Stimulated activated naive CD8-positive, alpha-beta T cell treated with anti-CD3 and anti-CD28 coated beads, Interleukin-15, amount 100 ng/mL, for 72 hours (primary cell): ENCODE measurements around the gene PTPRQ.
"Not testable (repeated sequence)": the region's sequence is repeated elsewhere in the genome, so short reads cannot be mapped to it uniquely, and the experiment has no call there.

Experiments used
- ATAC-seq: fragments of 150-1000 bp; cut with Tn5 transposase; 2 replicates; pipeline ENCODE4 v1.10.0; 2021; ENCODE audit warnings: mild to moderate bottlenecking, moderate library complexity
- DNase-seq, 2 donors: peaks; one replicate each; pipeline ENCODE4 v3.0.0; 2021 to 2022
- H3K27ac Mint-ChIP-seq, 2 donors: one replicate each; pipeline ENCODE4 v1.8.0; 2022; ENCODE audit warnings: mild to moderate bottlenecking in 2 of 2, mixed read lengths in 2 of 2, moderate library complexity in 2 of 2
- H3K27me3 Mint-ChIP-seq: one replicate; pipeline ENCODE4 v1.8.0; 2022; ENCODE audit warnings: mixed read lengths
- H3K4me1 Mint-ChIP-seq: one replicate; pipeline ENCODE4 v1.8.0; 2022; ENCODE audit warnings: mild to moderate bottlenecking, mixed read lengths
- H3K4me3 Mint-ChIP-seq, 2 donors: one replicate each; pipeline ENCODE4 v1.8.0; 2022; ENCODE audit warnings: mild to moderate bottlenecking in 2 of 2, mixed read lengths in 2 of 2, moderate library complexity in 1 of 2
- H3K9me3 Mint-ChIP-seq, 2 donors: one replicate each; pipeline ENCODE4 v1.8.0; 2022; ENCODE audit warnings: mixed read lengths in 2 of 2

The PTPRQ gene

DNA sequence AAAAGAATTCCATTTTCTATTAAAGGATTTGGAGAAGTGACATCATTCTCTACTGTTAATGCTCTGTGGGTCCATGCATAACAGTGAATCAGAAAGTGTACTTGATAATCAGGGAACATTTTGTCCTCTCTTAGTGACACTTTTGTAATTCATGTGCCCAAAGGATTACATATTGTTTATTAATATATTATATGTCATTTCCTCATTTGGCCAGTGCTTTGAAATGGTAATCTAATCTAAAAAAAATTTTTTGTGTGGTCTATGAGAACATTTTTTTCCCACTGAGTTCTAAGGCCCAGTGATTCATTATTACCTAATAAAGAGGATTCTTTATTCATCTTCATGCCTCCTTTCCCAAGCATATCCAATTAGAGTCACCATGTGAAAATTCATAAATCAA is 183.7 kb downstream of the PTPRQ start:
- Mint-ChIP-seq H3K4me1 (no peaks in the 10 kb centered on the region), H3K4me3 (no peak overlapping the region), H3K27me3 (no peaks in the 10 kb centered on the region), H3K27ac (no peak overlapping the region), H3K9me3 (peaks cover 8 to 16% of the 10 kb centered on the region in 2 donors)
- DNase-seq (no peak), ATAC-seq (no peak)

DNA sequence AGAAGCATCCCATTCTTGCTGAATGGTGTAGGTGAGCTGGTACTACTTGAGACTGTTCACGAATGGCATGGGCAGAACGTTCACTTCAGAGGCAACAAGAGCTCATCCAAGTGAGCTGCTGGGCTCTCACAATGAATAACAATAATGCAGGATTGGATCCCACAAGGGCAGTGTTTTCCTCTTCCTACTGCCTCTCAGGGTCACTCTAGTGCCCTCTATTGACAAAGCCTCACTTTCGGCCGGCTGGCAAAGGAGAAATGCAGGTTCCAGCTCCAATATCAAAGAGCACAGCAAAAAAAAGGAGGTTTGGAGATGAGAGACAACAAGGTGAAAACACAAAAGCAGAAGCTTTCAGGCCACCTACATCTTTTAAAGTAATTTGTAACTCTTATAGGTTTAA is 188.8 kb downstream of the PTPRQ start:
- no peaks in the 10 kb centered on the region for H3K4me1 Mint-ChIP-seq
- no peak overlapping the region for H3K27ac Mint-ChIP-seq
- DNase-seq (no peak), ATAC-seq (no peak)
- H3K4me3 Mint-ChIP-seq, result no peak overlapping the region
- H3K9me3 Mint-ChIP-seq, result peaks cover 4 to 17% of the 10 kb centered on the region in 2 donors
- H3K27me3 Mint-ChIP-seq, result no peaks in the 10 kb centered on the region

DNA sequence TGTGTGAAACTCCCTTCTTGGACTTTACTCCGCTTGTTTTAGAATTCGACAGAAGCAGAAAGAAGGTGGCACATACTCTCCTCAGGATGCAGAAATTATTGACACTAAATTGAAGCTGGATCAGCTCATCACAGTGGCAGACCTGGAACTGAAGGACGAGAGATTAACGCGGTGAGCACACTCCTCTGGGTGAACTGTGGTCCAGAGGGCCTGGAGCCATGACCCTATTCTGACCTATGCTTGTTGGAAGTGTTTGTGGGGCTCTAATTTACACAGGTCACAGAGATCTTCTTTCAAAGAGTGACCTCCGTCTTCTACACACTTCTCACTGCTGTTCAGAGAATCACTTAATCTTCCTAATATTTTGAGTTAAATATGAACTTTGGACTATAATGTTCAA is 190.9 kb downstream of the PTPRQ start:
- ATAC-seq (no peak), DNase-seq (no peak)
- Mint-ChIP-seq H3K27me3 (no peaks in the 10 kb centered on the region), H3K4me1 (no peaks in the 10 kb centered on the region), H3K4me3 (no peak overlapping the region), H3K27ac (no peak overlapping the region), H3K9me3 (peaks cover 0 to 6% of the 10 kb centered on the region in 2 donors)

DNA sequence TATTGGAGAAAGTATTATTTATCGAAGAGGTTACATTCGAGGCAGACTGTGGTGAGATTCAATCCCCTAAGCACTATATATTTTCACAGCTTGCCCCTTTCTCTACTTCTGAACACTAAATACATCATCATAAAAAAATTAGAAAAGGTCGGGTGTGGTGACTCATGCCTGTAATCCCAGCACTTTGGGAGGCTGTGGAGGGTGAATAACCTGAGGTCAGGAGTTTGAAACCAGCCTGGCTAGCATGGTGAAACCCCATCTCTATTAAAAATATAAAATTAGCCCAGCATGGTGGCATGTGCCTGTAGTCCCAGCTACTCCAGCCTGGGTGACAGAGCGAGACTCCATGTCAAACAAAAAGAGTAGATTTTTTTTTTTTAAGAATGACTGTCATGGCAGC is 192.8 kb downstream of the PTPRQ start:
- Mint-ChIP-seq H3K4me1 (no peaks in the 10 kb centered on the region), H3K9me3 (peaks cover 0 to 6% of the 10 kb centered on the region in 2 donors), H3K27me3 (no peaks in the 10 kb centered on the region), H3K27ac (no peak overlapping the region), H3K4me3 (no peak overlapping the region)
- DNase-seq (no peak), ATAC-seq (no peak)

GRCh38 chr12:80641936-80642335 is 197.9 kb downstream of the PTPRQ start:
- Mint-ChIP-seq H3K4me3 (no peak overlapping the region), H3K27me3 (no peaks in the 10 kb centered on the region), H3K4me1 (no peaks in the 10 kb centered on the region), H3K9me3 (no peaks in the 10 kb centered on the region), H3K27ac (no peak overlapping the region)
- DNase-seq (no peak), ATAC-seq (no peak)

DNA sequence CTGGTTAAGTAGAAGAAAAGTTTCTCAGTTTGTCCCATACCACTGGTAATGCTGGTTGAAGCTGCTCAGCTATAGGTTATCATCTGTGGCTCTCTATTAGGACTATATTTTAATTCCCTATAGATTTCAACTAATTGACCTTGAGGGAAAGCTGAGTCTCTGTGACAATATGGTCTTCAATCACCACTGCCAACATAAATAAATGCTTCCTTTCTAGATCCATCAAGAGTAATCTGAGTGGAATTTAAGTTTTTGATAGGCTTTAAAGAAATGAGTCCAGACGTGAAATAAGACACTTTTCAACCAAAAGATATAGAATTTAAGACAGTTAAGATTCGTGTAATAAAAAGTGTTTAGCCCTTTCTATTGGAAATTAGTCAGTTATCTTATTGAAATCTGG is 199.9 kb downstream of the PTPRQ start:
- no peak for ATAC-seq
- Mint-ChIP-seq H3K9me3 (no peaks in the 10 kb centered on the region), H3K27me3 (no peaks in the 10 kb centered on the region), H3K27ac (no peak overlapping the region), H3K4me1 (no peaks in the 10 kb centered on the region), H3K4me3 (no peak overlapping the region)
- DNase-seq, result no peak

DNA sequence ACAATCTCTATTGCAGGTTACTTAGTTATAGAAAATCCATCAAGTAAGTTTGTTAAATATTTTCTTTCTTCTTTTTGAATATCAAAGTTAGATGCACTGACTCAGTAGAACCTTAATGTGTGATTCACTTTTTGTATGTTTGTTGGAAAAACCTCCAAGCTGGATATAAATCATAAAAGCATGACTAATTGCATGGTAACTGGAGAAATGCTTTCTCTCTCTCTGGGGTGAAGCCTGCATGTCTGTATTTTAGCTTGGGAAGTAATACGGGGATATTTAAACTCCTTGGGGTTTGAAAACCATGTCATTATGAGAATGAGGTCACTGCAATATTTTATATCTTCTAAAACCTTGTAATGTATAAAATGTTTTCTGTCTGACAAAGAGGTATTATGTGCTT is 204.8 kb downstream of the PTPRQ start:
- no peak overlapping the region for H3K27ac Mint-ChIP-seq
- DNase-seq (no peak), ATAC-seq (no peak)
- H3K4me1 Mint-ChIP-seq, result no peaks in the 10 kb centered on the region
- H3K27me3 Mint-ChIP-seq, result no peaks in the 10 kb centered on the region
- H3K9me3 Mint-ChIP-seq, result no peaks in the 10 kb centered on the region
- H3K4me3 Mint-ChIP-seq, result no peak overlapping the region

DNA sequence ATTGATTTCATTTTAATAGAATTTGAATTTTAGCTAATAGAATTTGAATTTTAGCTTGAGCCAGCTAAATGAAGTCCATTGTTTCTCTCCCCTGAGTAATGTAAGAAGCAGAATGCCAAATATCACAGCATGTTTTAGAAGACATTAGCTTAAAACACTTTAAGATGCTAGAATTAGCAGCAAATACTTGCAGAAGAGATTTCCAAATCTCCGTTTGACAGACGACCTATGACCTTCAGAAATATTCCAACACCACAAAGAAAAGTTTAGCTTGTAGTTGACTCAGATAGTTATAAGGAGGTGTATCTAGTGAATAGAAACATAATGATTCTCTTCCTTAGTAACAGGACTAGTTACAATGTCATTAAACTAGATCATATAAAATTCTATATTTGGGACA is 211.7 kb downstream of the PTPRQ start:
- Mint-ChIP-seq H3K4me3 (no peak overlapping the region), H3K27me3 (no peaks in the 10 kb centered on the region), H3K4me1 (no peaks in the 10 kb centered on the region), H3K27ac (no peak overlapping the region), H3K9me3 (peaks cover 0 to 7% of the 10 kb centered on the region in 2 donors)
- no peak for ATAC-seq
- DNase-seq, result no peak

- no peak overlapping the region for H3K4me3 Mint-ChIP-seq
- H3K4me1 Mint-ChIP-seq, result no peaks in the 10 kb centered on the region
- DNase-seq, result no peak
- no peaks in the 10 kb centered on the region for H3K27me3 Mint-ChIP-seq
- H3K27ac Mint-ChIP-seq, result no peak overlapping the region
- H3K9me3 Mint-ChIP-seq, result peaks cover 0 to 7% of the 10 kb centered on the region in 2 donors
- no peak for ATAC-seq
These were observed 215.6 kb downstream of the PTPRQ start for GRCh38 chr12:80659512-80660063.

- DNase-seq (no peak), ATAC-seq (no peak)
- H3K9me3 Mint-ChIP-seq, result peaks cover 0 to 7% of the 10 kb centered on the region in 2 donors
- H3K27me3 Mint-ChIP-seq, result no peaks in the 10 kb centered on the region
- no peaks in the 10 kb centered on the region for H3K4me1 Mint-ChIP-seq
- no peak overlapping the region for H3K4me3 Mint-ChIP-seq
- H3K27ac Mint-ChIP-seq, result no peak overlapping the region
These were observed 218.6 kb downstream of the PTPRQ start for GRCh38 chr12:80662586-80662985.

- Mint-ChIP-seq H3K27ac (no peak overlapping the region), H3K27me3 (no peaks in the 10 kb centered on the region), H3K4me1 (no peaks in the 10 kb centered on the region), H3K4me3 (no peak overlapping the region), H3K9me3 (peaks cover 6 to 9% of the 10 kb centered on the region in 2 donors)
- no peak for ATAC-seq
- no peak for DNase-seq
These were observed 226.2 kb downstream of the PTPRQ start for GRCh38 chr12:80670214-80670613.

DNA sequence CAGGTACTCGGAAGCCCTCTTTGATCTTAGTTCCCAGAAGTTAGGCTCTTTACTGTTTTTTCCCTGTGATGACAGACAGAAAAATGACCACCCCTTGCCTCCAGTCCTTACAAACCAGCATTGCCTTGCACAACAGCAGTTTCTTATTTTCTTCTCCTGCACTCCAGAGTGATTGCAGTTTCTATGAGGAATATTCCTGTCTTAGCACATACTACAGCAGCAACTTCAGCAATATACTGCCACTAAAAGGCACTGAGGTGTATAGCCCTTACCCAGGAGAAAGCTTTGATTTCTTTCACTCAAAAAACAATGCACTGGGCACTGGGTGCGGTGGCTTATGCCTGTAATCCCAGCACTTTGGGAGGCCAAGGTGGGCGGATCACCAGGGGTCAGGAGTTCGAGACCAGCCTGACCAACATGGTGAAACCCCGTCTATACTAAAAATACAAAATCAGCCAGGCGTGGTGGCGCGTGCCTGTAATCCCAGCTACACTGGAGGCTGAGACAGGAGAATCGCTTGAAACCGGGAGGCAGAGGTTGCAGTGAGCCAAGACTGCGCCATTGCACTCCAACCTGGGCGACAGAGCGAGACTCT is 232.1 kb downstream of the PTPRQ start:
- DNase-seq, ATAC-seq: not testable (repeated sequence)

GRCh38 chr12:80676856-80677255 is 232.8 kb downstream of the PTPRQ start:
- Mint-ChIP-seq H3K27ac (no peak overlapping the region), H3K4me3 (no peak overlapping the region), H3K9me3 (peaks cover 6 to 7% of the 10 kb centered on the region in 2 donors), H3K27me3 (no peaks in the 10 kb centered on the region), H3K4me1 (no peaks in the 10 kb centered on the region)
- DNase-seq (no peak), ATAC-seq (no peak)

More for the DNA sequence above, 232.1 kb downstream of the PTPRQ start:
- H3K9me3 Mint-ChIP-seq, H3K4me1 Mint-ChIP-seq, H3K27ac Mint-ChIP-seq, H3K27me3 Mint-ChIP-seq, H3K4me3 Mint-ChIP-seq: not testable (repeated sequence)

GRCh38 chr12:80677994-80678393 is 234.0 kb downstream of the PTPRQ start:
- no peak for DNase-seq
- ATAC-seq, result no peak
- no peak overlapping the region for H3K27ac Mint-ChIP-seq
- H3K4me1 Mint-ChIP-seq, result no peaks in the 10 kb centered on the region
- H3K9me3 Mint-ChIP-seq, result peaks cover 3% of the 10 kb centered on the region in 2 donors
- no peaks in the 10 kb centered on the region for H3K27me3 Mint-ChIP-seq
- no peak overlapping the region for H3K4me3 Mint-ChIP-seq

- H3K4me3 Mint-ChIP-seq, result no peak overlapping the region
These were observed 235.5 kb downstream of the PTPRQ start for GRCh38 chr12:80679346-80680131.

DNA sequence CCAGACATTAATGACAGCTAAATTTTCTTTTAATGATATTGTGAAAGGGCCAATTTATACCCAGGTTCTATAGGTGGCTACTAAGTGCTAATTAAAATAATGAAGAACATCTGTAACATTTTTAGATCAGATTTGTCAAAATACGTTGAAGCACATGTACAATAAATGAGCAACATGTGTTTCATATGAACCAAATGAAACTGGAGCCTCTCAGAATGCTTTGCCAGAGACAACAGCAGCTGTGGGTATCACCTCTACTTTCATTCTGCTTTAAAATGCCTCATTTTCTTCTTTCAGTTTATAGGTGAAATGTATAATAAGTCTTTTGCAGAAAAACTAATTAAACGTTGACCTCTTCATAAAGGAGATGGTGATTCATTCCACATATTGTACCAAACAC is 237.3 kb downstream of the PTPRQ start:
- Mint-ChIP-seq H3K27ac (no peak overlapping the region), H3K4me1 (no peaks in the 10 kb centered on the region), H3K4me3 (no peak overlapping the region), H3K9me3 (peaks cover 0 to 3% of the 10 kb centered on the region in 2 donors), H3K27me3 (no peaks in the 10 kb centered on the region)
- no peak for DNase-seq
- ATAC-seq, result no peak

More at GRCh38 chr12:80679346-80680131, 235.5 kb downstream of the PTPRQ start:
- H3K4me1 Mint-ChIP-seq, result no peaks in the 10 kb centered on the region
- ATAC-seq (no peak), DNase-seq (no peak)
- no peaks in the 10 kb centered on the region for H3K27me3 Mint-ChIP-seq
- no peaks in the 10 kb centered on the region for H3K9me3 Mint-ChIP-seq
- H3K27ac Mint-ChIP-seq, result no peak overlapping the region
